NCI-H2196 (cell line): ENCODE results near the gene ADARB1.

Experiments
- DNase-seq: peaks from one replicate; lab custom pipeline; 2025; ENCODE audit not compliant: unreplicated experiment; lab: John Stamatoyannopoulos, UW

The ADARB1 gene

DNA sequence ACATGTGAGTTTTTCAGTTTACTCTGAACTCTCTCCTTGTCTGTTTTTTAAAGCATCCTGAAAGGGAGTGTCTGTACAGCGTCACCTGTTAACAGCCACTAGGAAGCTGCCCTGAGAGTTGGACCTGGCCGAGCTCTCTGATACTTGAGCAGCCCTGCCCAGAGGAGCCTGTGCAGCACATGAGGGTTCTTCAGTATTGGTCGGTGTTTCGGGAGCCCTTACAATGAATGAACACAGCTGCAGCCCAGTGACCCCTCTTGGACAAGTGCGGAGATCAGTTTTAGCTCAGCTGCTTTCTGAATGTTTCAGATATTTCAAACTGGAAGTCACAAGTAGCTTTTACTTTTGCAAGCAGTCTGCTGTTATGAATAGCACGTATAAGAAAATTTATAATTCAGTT, 39.2 kb downstream of the ADARB1 start:
- no peak for DNase-seq

DNA sequence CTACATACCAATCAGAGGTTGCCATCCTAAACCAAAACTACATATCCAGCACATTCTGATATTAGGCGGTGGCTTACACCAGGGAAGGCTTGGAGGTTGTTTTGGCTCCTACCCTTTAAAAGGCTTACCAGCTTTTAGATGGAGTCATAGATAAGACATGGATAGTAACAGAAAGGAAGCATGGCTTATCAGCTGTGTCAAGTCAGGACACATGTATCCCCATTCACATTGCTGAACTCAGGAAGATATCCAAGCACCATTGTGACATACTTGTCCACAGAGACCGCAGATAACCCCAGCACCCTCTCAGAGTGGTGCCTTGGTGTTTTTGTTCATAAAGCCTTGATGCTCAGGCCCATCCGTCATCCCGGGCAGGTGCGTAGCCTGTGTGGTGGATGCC, 39.7 kb downstream of the ADARB1 start:
- no peak for DNase-seq

DNA sequence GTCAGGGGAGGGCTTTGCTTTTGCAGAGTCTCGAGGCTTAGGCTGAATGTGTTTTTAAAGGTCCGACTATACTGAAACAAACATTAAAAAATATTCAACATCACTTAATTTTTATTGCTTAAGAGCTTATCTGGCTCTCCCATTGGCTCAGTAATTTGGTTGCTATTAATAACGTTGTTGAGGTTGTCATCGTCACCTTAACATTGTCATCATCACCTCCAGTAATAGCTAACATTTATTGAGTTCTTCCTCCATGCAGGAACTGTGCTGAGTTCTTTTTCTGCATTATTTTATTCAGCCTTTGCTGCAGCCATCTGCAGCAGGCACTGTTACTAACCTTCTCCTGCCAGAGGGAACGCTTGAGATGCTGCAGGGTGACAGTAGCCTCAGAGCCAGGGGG, 40.1 kb downstream of the ADARB1 start:
- no peak for DNase-seq

DNA sequence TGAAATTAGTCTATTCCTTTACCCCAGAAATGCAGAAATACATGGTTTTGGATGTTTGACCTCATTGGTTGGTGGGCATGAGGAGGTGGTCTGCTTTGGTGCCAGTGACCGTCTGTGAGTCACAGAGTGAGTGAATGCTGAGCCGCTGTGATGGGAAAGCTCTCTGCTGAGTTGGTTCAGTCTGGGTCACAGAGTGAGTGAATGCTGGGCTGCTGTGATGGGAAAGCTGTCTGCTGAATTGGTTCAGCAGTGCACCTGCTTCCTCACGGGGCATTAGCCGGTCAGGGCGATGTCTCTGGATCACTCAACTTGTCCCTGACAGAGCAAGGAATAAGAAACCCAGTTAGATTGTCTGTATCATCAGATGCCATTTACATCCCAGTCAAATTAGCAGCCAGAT, 40.8 kb downstream of the ADARB1 start:
- no peak for DNase-seq

DNA sequence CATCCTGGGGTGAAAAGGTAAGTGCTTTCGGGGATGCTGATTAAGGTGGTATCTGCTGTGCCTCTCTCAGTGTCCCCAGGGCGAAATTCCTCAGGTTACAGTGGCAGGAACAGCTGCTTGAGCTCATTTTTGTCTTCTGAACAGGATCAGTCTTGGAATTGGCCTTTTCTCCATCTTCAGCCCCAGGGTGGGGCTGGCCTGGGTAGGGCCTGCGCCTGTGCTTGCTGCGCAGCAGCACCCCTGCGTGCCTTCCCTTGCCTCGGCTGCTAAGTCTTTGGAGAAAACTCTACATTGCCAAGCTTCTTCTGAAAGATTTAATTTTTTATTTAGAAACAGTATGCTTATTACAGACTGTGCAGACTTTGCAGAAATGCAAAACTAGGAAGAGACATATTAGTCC, 41.7 kb downstream of the ADARB1 start:
- DNase-seq, result no peak

DNA sequence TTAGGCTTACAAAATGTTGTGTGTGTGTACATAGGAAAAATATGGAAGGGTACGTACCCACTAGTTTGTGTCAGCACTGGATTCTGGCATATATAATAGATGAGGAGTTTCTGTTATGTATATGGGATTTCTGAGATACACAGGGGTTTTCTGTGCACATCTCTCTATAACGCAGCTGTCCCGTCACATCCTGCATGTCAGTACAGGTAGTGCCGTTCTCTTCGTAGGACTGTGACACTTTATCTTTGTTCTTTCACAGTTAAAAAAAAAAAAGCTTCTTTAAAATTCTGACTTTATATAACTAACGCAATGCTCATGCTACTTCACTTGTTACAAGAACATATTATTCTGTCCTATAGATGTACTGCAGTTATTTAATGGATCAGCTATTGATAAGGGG, 42.9 kb downstream of the ADARB1 start:
- DNase-seq, result no peak

DNA sequence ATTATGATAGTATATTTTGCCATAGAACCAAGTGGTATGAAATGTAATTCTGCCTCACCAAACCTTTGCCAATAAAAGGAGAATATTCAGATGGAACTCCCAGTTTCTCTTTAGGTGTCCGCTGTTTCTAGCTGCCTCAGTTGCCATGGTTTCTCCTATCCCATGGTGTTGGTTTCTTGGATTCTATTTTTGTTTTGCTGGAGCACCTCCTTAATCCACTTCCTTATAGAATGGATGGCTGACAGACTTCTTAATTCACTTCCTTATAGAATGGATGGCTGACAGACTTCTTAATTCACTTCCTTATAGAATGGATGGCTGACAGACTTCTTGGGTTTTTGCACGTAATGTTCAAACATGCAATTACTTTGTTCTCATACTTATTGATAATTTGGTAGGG, 43.7 kb downstream of the ADARB1 start:
- DNase-seq, result no peak

DNA sequence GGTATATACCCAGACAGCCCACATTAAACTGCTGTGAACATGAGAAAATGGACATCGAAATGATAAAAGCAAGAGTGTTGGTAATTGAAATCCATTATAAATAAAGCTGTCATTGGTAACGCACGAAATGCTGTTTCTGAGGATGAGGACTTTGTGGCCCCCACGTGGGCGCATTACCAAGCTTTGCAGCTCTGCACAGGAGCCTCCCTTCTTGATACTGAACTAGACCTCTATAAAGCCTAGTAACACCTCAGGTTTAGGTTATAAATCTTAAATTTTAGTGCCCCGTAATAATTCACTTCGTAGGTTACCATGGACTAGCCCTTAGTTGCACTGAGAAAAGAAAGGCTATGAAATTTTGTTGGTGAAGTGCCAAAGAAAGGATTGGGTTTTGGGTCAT, 45.4 kb downstream of the ADARB1 start:
- no peak for DNase-seq

DNA sequence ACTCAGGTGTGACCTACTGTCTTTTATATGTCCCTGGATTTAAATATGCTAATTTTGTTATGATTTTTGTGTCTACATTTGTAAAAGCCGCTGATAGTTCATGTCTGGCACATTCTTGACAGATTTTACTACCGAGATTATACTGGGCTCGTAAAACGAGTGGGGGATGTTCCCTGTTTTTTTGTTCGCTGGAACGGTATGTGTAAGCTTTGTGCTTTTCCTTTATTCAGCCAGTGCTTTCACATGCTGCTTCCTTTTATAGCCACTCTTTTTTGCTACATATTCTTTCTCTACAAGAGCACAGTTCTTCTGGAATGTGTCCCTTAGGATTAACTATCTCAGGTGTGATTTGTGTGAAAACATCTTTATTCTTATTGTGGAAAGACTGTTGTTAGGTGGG, 46.6 kb downstream of the ADARB1 start:
- DNase-seq, result no peak

DNA sequence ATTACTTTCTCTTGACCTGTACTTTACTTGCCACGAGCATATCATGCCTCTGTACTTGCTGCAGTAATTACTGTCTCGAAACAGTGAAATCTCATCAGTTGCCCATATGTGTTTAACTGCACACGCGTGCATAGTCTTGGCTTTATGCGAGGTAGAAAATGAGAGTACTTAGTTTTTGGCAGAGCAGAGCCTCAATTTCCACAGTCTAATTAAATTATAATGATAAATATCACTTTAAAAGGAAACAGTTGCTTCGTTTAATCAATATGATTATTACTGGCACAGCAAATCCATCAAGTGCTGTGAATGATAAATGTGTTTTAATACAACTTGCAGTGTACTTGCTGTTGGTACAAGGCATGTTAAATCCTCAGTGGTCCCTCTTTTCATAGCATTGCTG, 47.6 kb downstream of the ADARB1 start:
- no peak for DNase-seq

DNA sequence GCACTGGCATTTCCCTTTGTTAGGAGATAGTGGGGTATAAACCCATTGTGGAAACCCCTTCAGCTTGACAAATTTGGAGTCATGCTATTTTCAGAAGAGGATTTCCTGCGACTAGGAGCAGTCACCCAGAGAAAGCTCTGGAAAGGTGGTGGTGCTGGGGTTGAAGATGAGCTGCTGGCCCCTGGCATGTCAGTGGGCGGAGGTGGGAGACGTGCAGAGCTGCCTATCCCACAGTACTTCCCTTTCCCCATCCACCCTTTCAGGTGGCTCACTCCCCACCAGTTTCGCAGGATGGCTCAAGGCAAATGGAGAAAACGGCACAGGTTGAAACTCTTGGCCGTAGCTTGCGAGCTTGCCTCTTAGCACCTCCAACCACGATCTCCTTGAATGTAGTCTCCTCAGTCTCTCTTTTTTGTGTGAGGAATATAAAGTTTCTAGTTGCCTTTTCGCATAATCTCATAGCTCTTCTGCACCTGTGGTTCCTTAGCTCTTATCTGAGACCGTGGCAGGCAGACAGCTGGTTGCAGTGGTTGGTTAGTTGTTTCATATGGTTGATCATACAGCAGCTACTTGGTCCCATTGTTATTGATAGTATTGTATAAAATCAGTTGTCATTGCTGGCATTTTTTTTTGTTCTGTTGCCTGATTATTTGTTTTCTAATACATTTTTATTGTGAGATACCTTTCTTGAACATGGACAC, 48.2 kb downstream of the ADARB1 start:
- DNase-seq, result no peak

DNA sequence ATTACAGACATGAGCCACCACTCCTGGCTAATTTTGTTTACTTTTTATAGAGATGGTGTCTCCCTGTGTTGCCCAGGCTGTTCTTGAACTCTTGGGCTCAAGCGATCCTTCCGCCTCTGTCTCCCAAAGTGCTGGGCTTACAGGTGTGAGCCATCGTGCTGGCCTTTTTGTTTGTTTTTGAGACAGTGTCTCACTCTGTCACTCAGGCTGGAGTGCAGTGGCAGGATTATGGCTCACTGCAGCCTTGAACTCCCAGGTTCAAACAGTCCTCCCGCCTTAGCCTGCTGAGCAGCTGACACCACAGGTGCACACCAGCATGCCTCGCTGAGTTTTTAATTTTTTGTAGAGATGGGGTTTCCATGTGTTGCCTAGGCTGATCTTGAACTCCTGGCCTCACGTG, 49.1 kb downstream of the ADARB1 start:
- no peak for DNase-seq

DNA sequence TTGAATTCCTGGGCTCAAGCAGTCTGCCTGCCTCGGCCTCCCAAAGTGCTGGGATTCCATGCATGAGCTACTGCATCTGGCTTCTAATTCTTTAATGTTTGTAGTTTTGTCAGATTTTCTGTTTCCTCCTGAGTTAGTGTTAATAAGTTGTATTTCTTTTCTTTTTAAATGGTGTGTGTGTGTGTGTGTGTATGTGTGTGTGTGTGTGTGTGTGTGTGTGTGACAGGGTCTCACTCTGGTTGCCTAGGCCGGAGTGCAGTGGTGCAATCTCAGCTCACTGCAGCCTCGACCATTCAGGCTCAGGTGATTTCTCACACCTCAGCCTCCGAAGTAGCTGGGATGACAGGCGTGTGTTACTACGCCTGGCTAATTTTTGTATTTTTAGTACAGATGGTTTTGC, 50.2 kb downstream of the ADARB1 start:
- no peak for DNase-seq

DNA sequence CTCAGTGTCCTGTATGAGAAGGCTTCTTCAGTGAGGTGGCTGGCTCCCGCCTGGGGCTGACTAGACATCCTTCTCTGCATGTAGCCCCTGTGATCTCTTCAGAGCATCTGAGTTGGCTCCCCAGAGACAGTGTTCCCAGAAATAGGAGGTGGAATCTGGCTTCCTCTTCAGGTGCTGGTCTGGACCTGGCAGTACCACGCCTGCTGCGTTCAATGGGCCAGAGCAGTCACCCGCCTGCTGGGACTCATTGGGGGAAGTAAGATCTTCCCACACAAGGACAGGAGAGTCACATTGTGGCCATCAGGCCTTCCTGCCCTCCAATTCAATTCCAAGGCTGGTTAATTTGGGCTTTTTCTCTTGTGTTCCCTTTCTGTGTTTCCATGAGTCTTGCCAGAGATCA, 51.0 kb downstream of the ADARB1 start:
- DNase-seq, result no peak

DNA sequence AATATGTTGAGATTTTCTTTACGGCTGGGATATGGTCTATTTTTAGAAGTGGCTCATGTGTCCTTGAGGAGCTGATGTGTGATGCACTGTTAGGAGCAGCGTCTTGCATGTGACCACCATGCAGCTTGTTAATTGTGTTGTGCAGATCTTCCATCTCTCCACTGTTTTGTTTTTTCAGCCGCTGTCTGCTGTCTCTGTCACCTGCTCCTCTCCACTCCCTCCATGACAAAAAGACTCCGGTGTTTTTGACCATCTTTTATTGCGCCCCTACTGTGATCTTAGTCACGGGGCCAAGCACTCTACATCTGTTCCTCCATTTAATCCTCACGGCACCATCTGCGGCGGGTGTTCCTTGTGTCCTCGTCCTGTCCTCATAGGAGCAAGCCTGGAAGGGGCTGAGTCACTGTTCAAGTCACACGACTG, 51.8 kb downstream of the ADARB1 start:
- no peak for DNase-seq

DNA sequence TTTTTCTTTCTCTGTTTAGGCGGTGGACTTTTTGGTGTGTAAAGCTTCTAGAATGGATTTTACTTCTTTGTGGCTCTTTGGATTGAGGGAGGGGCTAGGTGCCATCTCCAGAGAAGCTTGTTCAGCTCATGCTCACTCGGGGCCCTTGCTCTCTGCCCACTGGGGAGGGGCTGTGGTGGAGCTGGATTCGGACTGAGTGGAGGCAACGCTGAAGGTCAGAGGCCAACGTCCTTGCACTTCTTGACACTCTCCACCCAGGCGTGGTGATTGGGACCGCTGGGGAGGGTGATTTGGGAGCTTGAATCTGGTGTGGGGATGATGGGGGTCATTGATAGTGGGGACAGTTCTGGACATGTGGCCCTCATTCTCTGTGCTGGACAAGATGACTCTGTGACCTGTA, 52.6 kb downstream of the ADARB1 start:
- no peak for DNase-seq

DNA sequence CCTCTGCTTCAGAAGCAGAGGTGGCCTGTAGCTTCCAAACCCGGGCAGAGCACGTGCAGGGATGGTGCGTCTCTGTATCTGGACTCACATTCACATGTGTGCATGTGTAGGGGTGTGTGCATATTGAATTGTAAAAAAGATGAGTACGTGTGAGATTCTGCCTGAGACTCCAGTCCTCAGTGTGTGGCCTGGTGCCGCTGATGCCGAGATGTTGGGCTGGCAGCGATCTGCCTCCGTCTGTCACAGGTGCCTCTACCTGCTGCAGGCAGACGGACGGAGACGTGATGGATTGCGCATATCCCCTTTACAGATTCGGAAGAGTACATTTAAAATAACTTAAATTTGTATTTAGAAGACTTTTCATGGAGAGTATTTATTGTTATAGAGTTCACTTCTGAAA, 53.6 kb downstream of the ADARB1 start:
- DNase-seq, result no peak

DNA sequence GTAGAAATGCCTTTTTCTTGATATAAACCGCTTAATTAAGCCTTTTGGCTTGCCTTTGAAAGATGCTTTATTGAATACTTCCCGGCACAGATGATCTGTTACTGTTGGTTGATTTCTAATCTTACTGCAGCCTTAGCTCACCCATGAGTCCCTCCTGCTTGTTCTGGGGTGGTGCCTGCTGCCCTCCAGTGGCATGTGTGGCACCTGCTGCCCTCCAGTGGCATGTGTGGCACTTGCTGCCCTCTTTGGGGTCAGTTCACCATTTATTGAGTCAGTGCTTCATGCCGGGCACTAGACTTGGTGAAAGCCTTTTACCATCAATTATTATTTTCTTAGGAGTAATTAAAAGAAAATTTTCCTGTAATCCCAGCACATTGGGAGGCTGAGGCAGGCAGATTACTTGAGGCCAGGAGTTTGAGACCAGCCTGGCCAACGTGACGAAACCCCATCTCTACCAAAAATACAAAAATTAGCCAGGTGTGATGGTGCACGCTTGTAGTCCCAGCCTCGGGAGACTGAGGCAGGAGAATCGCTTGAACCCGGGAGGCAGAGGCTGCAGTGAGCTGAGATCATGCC, 54.3 kb downstream of the ADARB1 start:
- DNase-seq, result peak; percentile 57

DNA sequence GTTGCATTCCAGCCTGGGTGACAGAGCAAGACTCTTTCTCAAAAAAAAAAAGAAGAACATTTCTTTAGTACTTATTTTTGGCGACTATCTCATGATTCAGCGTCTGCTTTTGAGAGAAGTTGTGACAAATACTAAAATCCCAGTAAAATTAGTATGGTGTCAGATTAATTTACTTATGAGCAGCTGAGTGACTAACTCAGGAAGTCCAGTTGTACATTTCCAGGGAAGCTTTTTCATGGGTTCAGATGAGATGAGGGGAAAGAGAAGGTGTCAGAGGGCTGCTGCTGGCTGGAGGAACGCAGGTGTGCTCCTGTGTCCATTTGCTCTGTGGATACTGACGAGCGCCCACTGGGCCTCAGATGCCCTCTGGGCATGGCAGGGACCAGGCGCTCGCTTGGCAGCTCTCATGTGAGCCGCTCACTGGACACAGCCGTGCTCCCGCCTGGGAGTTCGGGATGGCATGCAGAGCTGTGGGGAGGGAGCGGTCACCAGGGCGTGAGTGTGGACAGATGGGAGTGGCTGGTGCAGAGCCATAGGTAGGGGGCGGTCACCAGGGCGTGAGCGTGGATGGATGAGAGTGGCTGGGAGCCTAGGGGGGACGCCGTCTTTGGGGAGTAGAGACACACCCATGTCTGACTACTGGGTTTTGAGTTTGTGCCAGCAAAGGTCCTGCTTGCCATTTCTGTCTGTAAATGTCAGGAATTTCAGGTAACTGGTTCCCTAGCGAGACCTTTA, 55.0 kb downstream of the ADARB1 start:
- DNase-seq, result no peak

DNA sequence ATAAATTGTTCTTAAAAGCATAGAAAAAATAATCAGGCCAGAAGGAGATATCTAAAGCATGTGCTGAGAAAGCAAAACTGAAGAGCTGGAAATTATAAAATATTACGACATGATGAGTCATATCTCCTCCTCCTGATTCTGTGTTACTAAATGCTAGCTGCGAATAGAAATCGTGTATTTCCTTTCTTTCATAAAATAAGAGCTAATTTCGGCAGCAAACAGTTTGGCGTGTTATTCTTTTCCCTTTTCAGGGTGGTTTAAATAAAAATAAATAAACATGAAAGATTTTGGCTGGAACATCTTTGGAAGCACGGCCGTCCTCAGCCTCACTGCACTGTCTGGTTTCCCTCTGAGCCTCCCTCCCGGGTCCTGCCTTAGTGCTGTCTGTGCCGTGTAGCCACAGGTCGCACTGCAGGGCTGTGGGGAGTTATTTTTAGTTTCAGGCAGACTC, 56.0 kb downstream of the ADARB1 start:
- no peak for DNase-seq

DNA sequence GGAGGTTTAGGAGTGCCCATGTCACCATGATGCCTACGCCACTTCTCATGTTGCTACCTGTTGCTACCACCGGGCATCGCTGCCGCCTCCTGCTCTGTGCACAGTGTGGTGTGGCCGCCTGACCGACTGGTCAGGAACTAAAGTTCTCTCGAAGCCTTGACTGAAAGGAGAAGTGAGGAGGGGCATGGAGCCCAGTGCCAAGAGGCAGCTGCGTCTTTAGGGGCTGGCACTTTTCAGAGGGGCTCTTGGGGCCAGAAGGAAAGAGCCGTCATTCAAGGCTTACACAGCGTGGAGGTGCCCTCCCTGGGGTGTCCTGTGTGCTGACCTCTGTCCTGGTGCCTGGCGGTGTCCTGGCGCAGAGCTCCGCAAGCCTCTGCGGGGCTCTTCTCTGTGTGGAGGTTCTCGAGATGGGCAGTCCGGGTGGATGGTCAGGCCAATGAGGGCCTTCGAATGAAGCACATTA, 57.2 kb downstream of the ADARB1 start:
- no peak for DNase-seq

DNA sequence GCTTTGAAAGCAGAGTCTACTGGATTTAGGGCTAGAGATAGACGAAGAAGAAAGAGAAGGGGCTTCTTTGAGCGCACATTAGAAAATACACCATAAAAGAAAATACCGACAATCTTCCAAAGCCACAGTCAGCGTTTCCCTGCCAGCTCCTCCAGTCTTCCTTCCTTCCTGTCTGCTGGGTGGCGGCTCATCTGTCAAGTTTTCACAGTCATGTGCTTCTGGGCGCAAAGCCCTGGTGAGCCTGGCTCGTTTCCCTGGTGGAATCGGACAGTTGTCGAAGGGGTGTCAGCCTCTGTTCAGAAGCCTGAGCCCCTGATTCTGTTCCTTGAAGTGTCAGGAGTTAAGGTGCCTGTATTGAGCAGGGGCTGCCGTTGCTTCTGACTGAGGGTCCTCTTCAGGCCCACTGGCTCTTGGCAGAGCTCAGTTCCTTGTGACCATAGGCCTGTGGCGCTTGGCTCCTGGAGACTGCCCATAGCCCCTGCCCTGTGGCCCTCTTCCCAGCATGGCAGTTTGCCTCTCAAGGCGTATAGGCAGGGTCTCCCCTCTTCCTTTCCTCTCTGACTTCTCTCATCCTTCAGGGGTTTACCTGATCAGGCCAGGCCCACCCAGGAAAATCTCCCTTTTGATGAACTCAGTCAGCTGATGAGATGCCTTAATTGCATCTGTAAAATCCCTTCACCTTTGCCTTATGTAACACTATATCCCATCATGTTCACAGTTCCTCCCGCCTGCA, 58.6 kb downstream of the ADARB1 start:
- no peak for DNase-seq
